ENCODE measurements around the gene ARHGAP15.

The ARHGAP15 gene

GRCh38 chr2:143559147-143559546 lies 429.9 kb downstream of the ARHGAP15 start:
- H3K4me3 ChIP-seq (ENCODE audit: low read depth, low read length) = no peak overlapping the region

DNA sequence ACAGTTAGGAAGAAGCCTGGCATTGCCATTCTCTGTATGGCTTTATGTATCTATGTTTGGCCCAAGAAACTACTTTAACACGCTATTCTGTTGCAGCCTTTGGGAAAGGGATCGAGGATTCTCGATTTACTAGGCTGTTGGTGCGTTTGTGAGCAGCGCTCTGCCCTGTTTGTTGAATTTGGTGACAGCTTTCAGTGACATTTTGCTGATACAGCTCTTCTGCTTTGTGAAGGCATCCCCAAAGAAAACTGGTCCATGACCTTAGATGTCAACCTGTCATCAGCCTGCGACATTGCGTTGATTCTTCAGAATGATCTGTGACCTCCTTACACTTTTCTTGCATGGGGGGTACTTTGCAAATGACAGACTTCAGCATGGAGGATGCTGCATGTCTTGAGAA lies 431.5 kb downstream of the ARHGAP15 start:
- H3K4me3 ChIP-seq (ENCODE audit: low read depth, low read length) = no peak overlapping the region

- no peak overlapping the region for H3K4me3 ChIP-seq (ENCODE audit: low read depth, low read length)
Observed at GRCh38 chr2:143564419-143564818, 435.2 kb downstream of the ARHGAP15 start.

DNA sequence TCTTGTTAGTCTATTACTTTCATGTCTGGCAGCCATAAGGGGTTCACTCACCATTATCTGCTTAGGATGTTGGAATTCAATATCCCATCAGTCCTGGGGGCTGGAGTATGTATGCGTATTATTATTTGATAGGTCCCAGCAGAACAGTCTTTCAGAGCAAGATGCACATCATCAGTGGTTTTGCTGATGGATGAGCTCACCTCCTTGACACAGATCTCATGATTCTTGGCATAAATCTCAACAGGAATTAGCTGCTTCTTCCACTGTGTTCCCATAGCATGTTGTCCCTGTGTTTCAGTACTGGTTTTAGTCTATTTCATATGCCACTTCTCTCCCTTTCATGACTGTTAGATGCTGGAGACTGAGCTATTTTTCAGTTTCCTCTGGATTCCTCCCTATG lies 442.5 kb downstream of the ARHGAP15 start:
- H3K4me3 ChIP-seq (ENCODE audit: low read depth, low read length) = no peak overlapping the region

DNA sequence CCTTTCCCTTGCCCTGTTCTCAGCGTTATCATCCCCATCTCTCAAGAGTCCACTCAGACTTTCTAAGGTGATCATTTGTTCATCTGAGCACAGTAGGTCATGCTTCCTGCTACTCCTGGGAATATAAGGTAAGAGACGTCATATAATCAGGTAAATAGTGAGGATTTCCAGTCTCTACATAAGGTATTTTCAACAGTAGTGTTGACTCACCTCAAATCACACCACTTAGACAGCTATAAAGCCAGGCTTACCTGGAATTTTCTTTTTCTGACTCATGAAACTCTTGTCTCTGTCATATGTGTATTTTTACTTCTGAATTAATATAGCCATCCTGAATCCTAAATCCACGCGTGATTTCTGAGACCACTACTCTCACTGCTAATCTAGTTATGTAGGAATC lies 443.2 kb downstream of the ARHGAP15 start:
- H3K4me3 ChIP-seq (ENCODE audit: low read depth, low read length) = no peak overlapping the region

DNA sequence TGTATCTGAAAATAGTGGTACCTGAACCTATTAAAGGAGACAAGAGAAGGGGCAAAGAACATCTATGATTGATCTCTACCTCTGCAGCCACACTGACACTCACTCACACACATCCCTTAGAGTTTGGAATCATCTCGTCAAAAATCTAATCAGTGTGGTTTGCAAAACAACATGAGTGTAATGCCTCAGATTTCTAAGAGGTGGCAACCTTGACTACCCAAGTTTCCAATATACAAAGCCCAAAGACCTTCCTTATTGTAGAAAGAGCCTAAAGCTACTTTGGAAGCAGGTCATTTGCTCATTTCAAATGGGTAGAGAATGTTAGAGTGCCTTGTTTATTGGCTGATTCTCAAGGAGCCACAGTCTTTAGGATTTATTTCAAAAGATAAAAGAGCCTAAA lies 444.9 kb downstream of the ARHGAP15 start:
- no peak overlapping the region for H3K4me3 ChIP-seq (ENCODE audit: low read depth, low read length)

- H3K4me3 ChIP-seq (ENCODE audit: low read depth, low read length) = no peak overlapping the region
Observed at GRCh38 chr2:143575340-143575739, 446.1 kb downstream of the ARHGAP15 start.

DNA sequence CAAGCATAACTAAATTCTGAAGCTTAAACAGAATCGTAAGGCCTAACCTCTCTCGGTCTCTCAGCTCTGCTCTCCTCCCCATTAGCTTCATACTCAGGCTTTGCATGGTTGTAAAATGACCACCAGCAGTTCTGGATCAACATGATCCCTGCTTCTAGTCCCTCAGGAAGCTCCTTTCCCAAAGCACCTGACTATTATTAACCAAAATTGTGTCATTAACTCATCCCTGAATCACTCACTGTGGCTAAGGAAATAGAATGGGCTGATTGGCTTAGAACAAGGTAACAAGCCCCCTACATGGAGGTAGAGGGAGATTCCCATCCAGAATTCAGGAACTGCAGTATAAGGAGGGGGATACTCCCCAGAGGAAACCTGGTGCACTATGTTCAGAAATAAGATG lies 448.3 kb downstream of the ARHGAP15 start:
- no peak overlapping the region for H3K4me3 ChIP-seq (ENCODE audit: low read depth, low read length)

- H3K4me3 ChIP-seq (ENCODE audit: low read depth, low read length) = no peak overlapping the region
Observed at GRCh38 chr2:143579456-143579855, 450.2 kb downstream of the ARHGAP15 start.

- H3K4me3 ChIP-seq (ENCODE audit: low read depth, low read length) = no peak overlapping the region
Observed at GRCh38 chr2:143581134-143581533, 451.9 kb downstream of the ARHGAP15 start.

GRCh38 chr2:143582046-143582747 lies 453.0 kb downstream of the ARHGAP15 start:
- no peak overlapping the region for H3K4me3 ChIP-seq (ENCODE audit: low read depth, low read length)

DNA sequence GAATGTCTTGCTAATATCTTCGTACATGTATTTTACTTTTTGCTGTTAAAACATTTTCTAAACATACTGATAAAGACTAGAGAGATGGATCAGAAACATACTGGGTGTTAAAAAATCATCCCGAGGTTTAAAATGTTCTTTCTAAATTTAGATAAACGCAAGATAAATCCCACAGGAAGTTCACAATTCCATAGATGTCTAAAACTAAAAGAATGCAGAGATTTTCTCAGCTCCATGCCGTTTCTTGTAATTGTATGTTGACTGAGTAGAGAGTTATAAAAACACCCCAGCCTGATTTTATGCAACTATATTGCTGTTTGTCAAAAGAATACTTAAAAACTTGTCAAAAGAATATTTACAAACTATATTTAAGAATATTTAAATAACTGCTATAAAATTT lies 455.7 kb downstream of the ARHGAP15 start:
- H3K4me3 ChIP-seq (ENCODE audit: low read depth, low read length) = no peak overlapping the region

GRCh38 chr2:143586119-143586518 lies 456.9 kb downstream of the ARHGAP15 start:
- no peak overlapping the region for H3K4me3 ChIP-seq (ENCODE audit: low read depth, low read length)

GRCh38 chr2:143588746-143589145 lies 459.5 kb downstream of the ARHGAP15 start:
- no peak overlapping the region for H3K4me3 ChIP-seq (ENCODE audit: low read depth, low read length)

GRCh38 chr2:143594161-143594560 lies 464.9 kb downstream of the ARHGAP15 start:
- no peak overlapping the region for H3K4me3 ChIP-seq (ENCODE audit: low read depth, low read length)

- no peak overlapping the region for H3K4me3 ChIP-seq (ENCODE audit: low read depth, low read length)
Observed at GRCh38 chr2:143594745-143595144, 465.5 kb downstream of the ARHGAP15 start.

GRCh38 chr2:143600116-143600515 lies 470.9 kb downstream of the ARHGAP15 start:
- H3K4me3 ChIP-seq (ENCODE audit: low read depth, low read length) = no peak overlapping the region

DNA sequence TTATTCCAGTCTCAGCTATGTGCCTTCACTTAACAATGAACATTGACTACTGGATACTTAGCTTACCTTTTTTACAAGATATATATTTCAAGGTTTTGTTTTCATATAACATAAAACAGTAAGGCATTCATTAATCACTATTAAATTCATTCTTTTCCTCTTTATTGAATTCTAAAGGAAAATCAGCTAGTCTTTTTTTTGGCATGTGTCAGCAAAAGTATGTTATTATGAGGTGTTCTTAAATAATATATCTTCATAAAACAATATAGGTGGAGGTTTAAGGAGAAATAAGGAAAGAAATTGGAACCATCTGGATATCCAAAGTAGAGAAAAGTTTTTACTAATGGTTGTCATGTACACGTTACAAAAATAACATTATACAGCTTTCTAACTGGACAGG lies 472.6 kb downstream of the ARHGAP15 start:
- no peak overlapping the region for H3K4me3 ChIP-seq (ENCODE audit: low read depth, low read length)

- H3K4me3 ChIP-seq (ENCODE audit: low read depth, low read length) = no peak overlapping the region
Observed at GRCh38 chr2:143603035-143603655, 473.9 kb downstream of the ARHGAP15 start.

DNA sequence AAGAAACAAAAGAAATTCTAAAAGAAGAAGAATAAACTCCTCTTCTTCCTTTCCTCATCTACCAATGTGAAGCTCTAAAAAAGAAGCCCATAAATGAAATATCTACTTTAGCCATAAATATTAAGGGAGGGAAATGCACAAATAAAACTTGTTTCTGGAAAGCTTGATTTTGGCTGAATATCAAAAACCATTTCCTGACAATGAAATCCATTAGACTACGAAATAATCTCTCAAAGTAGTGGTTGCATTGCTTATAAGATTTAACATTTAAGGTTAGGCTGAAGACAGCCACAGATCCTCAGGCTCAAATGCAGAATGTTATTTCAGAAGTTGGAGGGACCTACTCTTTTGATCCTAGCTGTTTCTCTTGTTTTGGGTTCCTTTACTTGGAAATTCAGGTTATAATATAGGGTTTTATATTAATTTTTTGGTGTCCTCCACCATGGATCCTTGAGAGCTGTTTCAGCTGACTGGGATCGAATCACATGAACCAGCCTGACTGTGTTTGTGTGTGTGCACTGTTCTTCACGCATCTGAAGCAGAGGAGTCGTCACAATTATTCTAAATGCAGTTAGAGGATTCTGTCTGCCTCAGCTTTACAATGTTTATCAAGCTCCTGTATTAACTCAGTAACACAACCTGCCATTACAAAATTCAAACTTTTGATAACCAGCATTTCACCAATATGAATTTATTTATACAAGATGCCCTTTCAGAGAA lies 474.8 kb downstream of the ARHGAP15 start:
- H3K4me3 ChIP-seq (ENCODE audit: low read depth, low read length) = no peak overlapping the region

DNA sequence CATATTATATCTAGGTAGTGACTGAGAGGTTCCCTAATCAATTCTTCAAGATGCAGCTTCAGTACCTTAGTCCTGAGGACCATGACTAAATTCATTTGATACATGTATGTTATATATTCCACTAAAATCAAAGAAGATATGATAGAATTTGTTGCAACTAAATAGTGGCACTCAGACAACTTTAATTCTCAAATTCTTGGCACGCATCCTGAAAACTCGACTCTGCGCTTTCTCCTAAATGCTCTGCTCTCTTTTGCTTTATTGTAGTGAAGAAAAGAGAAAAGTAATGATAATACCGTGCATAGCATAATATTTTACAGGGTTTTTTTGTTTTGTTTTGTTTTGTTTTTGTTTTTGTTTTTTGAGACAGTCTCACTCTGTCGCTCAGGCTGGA lies 475.3 kb downstream of the ARHGAP15 start:
- H3K4me3 ChIP-seq (ENCODE audit: low read depth, low read length) = no peak overlapping the region

Measured in iPS-11a (cell line).